BJ (cell line): Measurements from ENCODE around the gene MYO3B. TPM values are rescaled to one million over a fixed set of nuclear protein-coding genes. Genes with fewer than 3 reads are reported as not detected.

Experiments
- CTCF ChIA-PET: fragments of 350-600 bp; formaldehyde crosslinking; extraction: SDS; loops from one replicate; lab custom pipeline; 2021; ENCODE audit warnings: antibody characterized with exemption, inconsistent platforms; lab: Yijun Ruan, JAX
- POLR2A ChIA-PET: fragments of 300-600 bp; sonication (Branson Sonifier 250); formaldehyde crosslinking; extraction: SDS; loops from one replicate; lab custom pipeline; 2021; ENCODE audit warnings: antibody characterized with exemption; lab: Charles Lee
- DNase-seq: peaks from one replicate; pipeline ENCODE4 v3.0.0-alpha.2; 2011; ENCODE audit warnings: low read depth
- H3K27me3 ChIP-seq: 2 replicates; pipeline ENCODE4 v1.6.0; 2011; ENCODE audit warnings: low read length; ENCODE audit not compliant: control insufficient read depth, insufficient read depth
- H3K36me3 ChIP-seq: 2 replicates; pipeline ENCODE4 v1.5.1; 2011; ENCODE audit warnings: low read length; ENCODE audit not compliant: control insufficient read depth, insufficient read depth
- H3K4me3 ChIP-seq: 2 replicates; pipeline ENCODE4 v1.5.1; 2011; ENCODE audit warnings: low read depth, mild to moderate bottlenecking, control low read depth, low read length
- polyA plus RNA-seq: library from polyadenylated mRNA; depleted of rRNA; stranded (reverse); fragments of >200 nt; gene quantifications from 2 replicates; pipeline ENCODE4 v1.2.3, GENCODE V29; 2011
- TF ChIP-seq, protein P1 (sequence below): IDR thresholded peaks from 2 replicates; pipeline ENCODE4 v1.5.1; 2011; ENCODE audit warnings: low read depth, mild to moderate bottlenecking, control low read depth, inconsistent platforms, low read length, moderate library complexity; ENCODE audit not compliant: insufficient read depth

The MYO3B gene
- polyA plus RNA-seq, 1 experiment, result not detected

- Histone ChIP-seq H3K27me3 (no peaks in the 10 kb centered on the region), H3K4me3 (no peak overlapping the region), H3K36me3 (no peaks in the 10 kb centered on the region)
- ChIA-PET POLR2A (no interaction called here), CTCF (interaction anchor here (0.6 kb wide), 1 partner anchor 18 kb away, joined by 3 read pairs; no protein-coding TSS in a partner anchor)
- DNase-seq, result no peak
- TF ChIP-seq, protein P1, sequence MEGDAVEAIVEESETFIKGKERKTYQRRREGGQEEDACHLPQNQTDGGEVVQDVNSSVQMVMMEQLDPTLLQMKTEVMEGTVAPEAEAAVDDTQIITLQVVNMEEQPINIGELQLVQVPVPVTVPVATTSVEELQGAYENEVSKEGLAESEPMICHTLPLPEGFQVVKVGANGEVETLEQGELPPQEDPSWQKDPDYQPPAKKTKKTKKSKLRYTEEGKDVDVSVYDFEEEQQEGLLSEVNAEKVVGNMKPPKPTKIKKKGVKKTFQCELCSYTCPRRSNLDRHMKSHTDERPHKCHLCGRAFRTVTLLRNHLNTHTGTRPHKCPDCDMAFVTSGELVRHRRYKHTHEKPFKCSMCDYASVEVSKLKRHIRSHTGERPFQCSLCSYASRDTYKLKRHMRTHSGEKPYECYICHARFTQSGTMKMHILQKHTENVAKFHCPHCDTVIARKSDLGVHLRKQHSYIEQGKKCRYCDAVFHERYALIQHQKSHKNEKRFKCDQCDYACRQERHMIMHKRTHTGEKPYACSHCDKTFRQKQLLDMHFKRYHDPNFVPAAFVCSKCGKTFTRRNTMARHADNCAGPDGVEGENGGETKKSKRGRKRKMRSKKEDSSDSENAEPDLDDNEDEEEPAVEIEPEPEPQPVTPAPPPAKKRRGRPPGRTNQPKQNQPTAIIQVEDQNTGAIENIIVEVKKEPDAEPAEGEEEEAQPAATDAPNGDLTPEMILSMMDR, result no peak
Observed at GRCh38 chr2:170143045-170143717, 34.8 kb upstream of the MYO3B start.

DNA sequence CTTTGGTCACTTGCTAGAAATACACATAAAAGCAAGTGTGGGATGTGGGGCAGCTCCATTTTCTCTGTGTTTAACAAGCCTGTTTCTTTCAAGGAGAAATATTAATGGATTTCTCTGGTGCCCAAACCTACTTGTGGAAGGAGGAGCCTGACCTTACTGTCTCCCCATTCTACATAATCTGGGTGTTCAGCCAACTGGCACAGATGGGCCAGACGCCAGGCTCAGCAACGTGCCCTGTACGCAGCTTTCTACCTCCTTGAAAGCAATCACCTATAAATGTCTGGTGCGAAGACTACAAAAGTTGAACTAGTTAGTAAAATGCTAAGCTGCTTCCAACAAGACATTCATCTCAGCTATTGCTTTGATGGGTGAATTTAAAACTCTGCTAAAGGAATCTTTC, 33.2 kb upstream of the MYO3B start:
- H3K27me3 ChIP-seq, result no peaks in the 10 kb centered on the region
- no peak overlapping the region for H3K4me3 ChIP-seq
- no peaks in the 10 kb centered on the region for H3K36me3 ChIP-seq
- POLR2A ChIA-PET, result interaction anchor here (0.7 kb wide), 1 partner anchor 1360 kb away, joined by 3 read pairs; no protein-coding TSS in a partner anchor
- TF ChIP-seq, protein P1, result no peak
- DNase-seq, result no peak
- CTCF ChIA-PET, result no interaction called here

DNA sequence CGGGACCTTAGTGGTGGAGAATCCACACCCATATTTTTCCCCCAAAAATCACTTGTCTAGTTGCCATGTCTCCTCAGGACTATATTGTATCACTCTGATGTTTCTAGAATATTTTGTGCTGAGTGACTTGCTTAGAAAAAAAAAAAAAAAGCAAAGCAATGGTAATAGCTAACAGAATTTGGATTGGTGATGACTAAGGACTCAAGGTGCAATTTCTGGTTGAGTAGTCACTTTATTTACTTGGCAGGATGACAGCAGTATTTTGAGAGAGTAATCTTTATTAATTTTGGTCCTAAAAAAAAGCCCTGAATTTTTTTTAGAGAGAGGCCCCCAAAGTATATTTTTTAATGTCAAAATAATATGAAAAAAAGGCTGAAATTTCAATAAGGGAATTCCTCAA, 32.8 kb upstream of the MYO3B start:
- Histone ChIP-seq H3K27me3 (no peaks in the 10 kb centered on the region), H3K4me3 (no peak overlapping the region), H3K36me3 (no peaks in the 10 kb centered on the region)
- ChIA-PET CTCF (no interaction called here), POLR2A (interaction anchor here (0.7 kb wide), 1 partner anchor 1360 kb away, joined by 3 read pairs; no protein-coding TSS in a partner anchor)
- TF ChIP-seq, protein P1, result no peak
- no peak for DNase-seq

GRCh38 chr2:170145675-170146432, 32.1 kb upstream of the MYO3B start:
- POLR2A ChIA-PET, result no interaction called here
- TF ChIP-seq, protein P1, result no peak
- Histone ChIP-seq H3K27me3 (no peaks in the 10 kb centered on the region), H3K4me3 (no peak overlapping the region), H3K36me3 (no peaks in the 10 kb centered on the region)
- CTCF ChIA-PET, result no interaction called here
- no peak for DNase-seq

- DNase-seq, result no peak
- POLR2A ChIA-PET, result no interaction called here
- CTCF ChIA-PET, result interaction anchor here (1.8 kb wide), 1 partner anchor 10 kb away, joined by 4 read pairs; no protein-coding TSS in a partner anchor
- TF ChIP-seq, protein P1, result no peak
- no peaks in the 10 kb centered on the region for H3K36me3 ChIP-seq
- H3K4me3 ChIP-seq, result no peak overlapping the region
- no peaks in the 10 kb centered on the region for H3K27me3 ChIP-seq
Observed at GRCh38 chr2:170146784-170147183, 31.2 kb upstream of the MYO3B start.
